SHP77 treated with DMSO at 0.1 percent for 48 hours (cell line): ENCODE results near the gene CALHM2.

Source experiments
- DNase-seq: peaks from one replicate; lab custom pipeline; 2025; lab: John Stamatoyannopoulos, UW

CALHM2 gene

GRCh38 chr10:103416436-103417147, 35.6 kb downstream of the CALHM2 start:
- DNase-seq: no peak

- no peak for DNase-seq
Observed at GRCh38 chr10:103415581-103415980, 36.6 kb downstream of the CALHM2 start.

GRCh38 chr10:103413564-103413963, 38.6 kb downstream of the CALHM2 start:
- DNase-seq: no peak

- no peak for DNase-seq
Observed at GRCh38 chr10:103397191-103397825, 54.9 kb downstream of the CALHM2 start.

GRCh38 chr10:103396789-103397087, 55.4 kb downstream of the CALHM2 start:
- no peak for DNase-seq
